ENCODE data around the gene GPATCH2. TPM values are rescaled to one million over a fixed set of nuclear protein-coding genes. Genes with fewer than 3 reads are reported as not detected.
A peak's percentile ranks its signal among the peaks of the same experiment; 100 is the strongest.

Gene GPATCH2
- total RNA-seq, 1 donor from 2014 or later: 39.3 TPM

GRCh38 chr1:217407534-217408001 is 223.3 kb downstream of the GPATCH2 start:
- Histone ChIP-seq H3K36me3 (no peaks in the 10 kb centered on the region), H3K4me3 (no peak overlapping the region), H3K9me3 (ENCODE audit: low read depth) (no peaks in the 10 kb centered on the region), H3K27me3 (no peaks in the 10 kb centered on the region), H3K79me2 (ENCODE audit: low read depth) (no peaks in the 10 kb centered on the region), H3K9ac (no peak overlapping the region), H3F3A (ENCODE audit: low read depth) (no peaks in the 10 kb centered on the region), H2AFZ (replicated peaks) (peak overlapping the region; percentile 45), H3K27ac (no peak overlapping the region), H3K4me2 (no peak overlapping the region), H4K20me1 (ENCODE audit: low read depth) (no peaks in the 10 kb centered on the region), H3K4me1 (no peaks in the 10 kb centered on the region)
- Mint-ChIP-seq H3K36me3 (no peaks in the 10 kb centered on the region), H3K4me3 (no peak overlapping the region), H3K27me3 (ENCODE audit: insufficient read depth, low read depth) (peaks cover 2% of the 10 kb centered on the region), H3K27ac (no peak overlapping the region), H3K9me3 (no peaks in the 10 kb centered on the region), H3K4me1 (no peaks in the 10 kb centered on the region)
- DNase-seq (ENCODE audit: low spot score): no peak
- TF ChIP-seq EZH2 (IDR thresholded peaks at IDR 0.05) (no peak), EZH2phosphoT487 (IDR thresholded peaks at IDR 0.05) (no peak), CTCF (IDR thresholded peaks at IDR 0.05) (no peak)

GRCh38 chr1:217403026-217403720 is 227.7 kb downstream of the GPATCH2 start:
- Mint-ChIP-seq H3K4me1 (no peaks in the 10 kb centered on the region), H3K9me3 (no peaks in the 10 kb centered on the region), H3K36me3 (no peaks in the 10 kb centered on the region), H3K27me3 (ENCODE audit: insufficient read depth, low read depth) (peaks cover 2% of the 10 kb centered on the region), H3K4me3 (no peak overlapping the region), H3K27ac (no peak overlapping the region)
- H3K4me3 ChIP-seq: no peak overlapping the region
- no peaks in the 10 kb centered on the region for H3F3A ChIP-seq (ENCODE audit: low read depth)
- no peaks in the 10 kb centered on the region for H3K4me1 ChIP-seq
- no peak overlapping the region for H3K4me2 ChIP-seq
- no peak overlapping the region for H3K9ac ChIP-seq
- H3K27me3 ChIP-seq: no peaks in the 10 kb centered on the region
- no peaks in the 10 kb centered on the region for H4K20me1 ChIP-seq (ENCODE audit: low read depth)
- no peaks in the 10 kb centered on the region for H3K79me2 ChIP-seq (ENCODE audit: low read depth)
- H3K27ac ChIP-seq: no peak overlapping the region
- TF ChIP-seq EZH2 (IDR thresholded peaks at IDR 0.05): no peak
- TF ChIP-seq EZH2phosphoT487 (IDR thresholded peaks at IDR 0.05): no peak
- TF ChIP-seq CTCF (IDR thresholded peaks at IDR 0.05): no peak
- H2AFZ ChIP-seq (replicated peaks): no peak overlapping the region
- H3K9me3 ChIP-seq (ENCODE audit: low read depth): no peaks in the 10 kb centered on the region
- no peak for DNase-seq (ENCODE audit: low spot score)
- H3K36me3 ChIP-seq: no peaks in the 10 kb centered on the region

- Histone ChIP-seq H3K27me3 (no peaks in the 10 kb centered on the region), H3K79me2 (ENCODE audit: low read depth) (no peaks in the 10 kb centered on the region), H3K36me3 (no peaks in the 10 kb centered on the region), H4K20me1 (ENCODE audit: low read depth) (no peaks in the 10 kb centered on the region), H2AFZ (replicated peaks) (no peak overlapping the region), H3K9me3 (ENCODE audit: low read depth) (no peaks in the 10 kb centered on the region), H3K9ac (no peak overlapping the region), H3F3A (ENCODE audit: low read depth) (no peaks in the 10 kb centered on the region), H3K27ac (no peak overlapping the region), H3K4me3 (no peak overlapping the region), H3K4me1 (no peaks in the 10 kb centered on the region), H3K4me2 (no peak overlapping the region)
- Mint-ChIP-seq H3K27me3 (ENCODE audit: insufficient read depth, low read depth) (peaks cover 2% of the 10 kb centered on the region), H3K9me3 (no peaks in the 10 kb centered on the region), H3K36me3 (no peaks in the 10 kb centered on the region), H3K27ac (peak overlapping the region; percentile 25), H3K4me3 (no peak overlapping the region), H3K4me1 (no peaks in the 10 kb centered on the region)
- TF ChIP-seq CTCF (IDR thresholded peaks at IDR 0.05) (no peak), EZH2phosphoT487 (IDR thresholded peaks at IDR 0.05) (no peak), EZH2 (IDR thresholded peaks at IDR 0.05) (no peak)
- DNase-seq (ENCODE audit: low spot score): no peak
These were observed 228.6 kb downstream of the GPATCH2 start for GRCh38 chr1:217402301-217402700.
